ENCODE data around the gene DRAP1.

Gene DRAP1

GRCh38 chr11:65903715-65904114, 15.5 kb upstream of the DRAP1 start:
- DNase-seq (ENCODE audit: low read depth), result no peak

GRCh38 chr11:65906602-65907001, 12.6 kb upstream of the DRAP1 start:
- peak; percentile 55 for DNase-seq (ENCODE audit: low read depth)

GRCh38 chr11:65907878-65908277, 11.3 kb upstream of the DRAP1 start:
- DNase-seq (ENCODE audit: low read depth), result no peak

- DNase-seq (ENCODE audit: low read depth), result peak; percentile 99
Measured at GRCh38 chr11:65911682-65912568, 7.3 kb upstream of the DRAP1 start.

GRCh38 chr11:65912845-65913244, 6.4 kb upstream of the DRAP1 start:
- peak; percentile 97 for DNase-seq (ENCODE audit: low read depth)

GRCh38 chr11:65915101-65915820, 4.0 kb upstream of the DRAP1 start:
- peak; percentile 56 for DNase-seq (ENCODE audit: low read depth)

GRCh38 chr11:65915821-65916251, 3.4 kb upstream of the DRAP1 start:
- peak; percentile 100 for DNase-seq (ENCODE audit: low read depth)

GRCh38 chr11:65916391-65916790, 2.8 kb upstream of the DRAP1 start:
- DNase-seq (ENCODE audit: low read depth), result no peak

GRCh38 chr11:65917077-65917433, 2.2 kb upstream of the DRAP1 start:
- DNase-seq (ENCODE audit: low read depth), result peak; percentile 36

GRCh38 chr11:65917434-65918210, 1.6 kb upstream of the DRAP1 start:
- DNase-seq (ENCODE audit: low read depth), result peak; percentile 20

GRCh38 chr11:65918211-65919140, 750 bp upstream of the DRAP1 start, which contains the start of gene C11orf68:
Gene C11orf68 (minus strand): TSS chr11:65919062. CDS start chr11:65919031, 31 bp downstream.
- peak; percentile 63 for DNase-seq (ENCODE audit: low read depth)

GRCh38 chr11:65919573-65920371, 546 bp downstream of the DRAP1 start:
- DNase-seq (ENCODE audit: low read depth), result peak; percentile 58

- peak; percentile 57 for DNase-seq (ENCODE audit: low read depth)
Measured at GRCh38 chr11:65920372-65920802, 1.2 kb downstream of the DRAP1 start.

- no peak for DNase-seq (ENCODE audit: low read depth)
Measured at GRCh38 chr11:65921033-65921555, 1.9 kb downstream of the DRAP1 start.

GRCh38 chr11:65921876-65922275, 2.6 kb downstream of the DRAP1 start:
- DNase-seq (ENCODE audit: low read depth), result no peak

GRCh38 chr11:65922565-65922964, 3.3 kb downstream of the DRAP1 start:
- no peak for DNase-seq (ENCODE audit: low read depth)

- DNase-seq (ENCODE audit: low read depth), result no peak
Measured at GRCh38 chr11:65925397-65925796, 6.2 kb downstream of the DRAP1 start.

- DNase-seq (ENCODE audit: low read depth), result peak; percentile 22
Measured at GRCh38 chr11:65927904-65928397, 8.7 kb downstream of the DRAP1 start.

- no peak for DNase-seq (ENCODE audit: low read depth)
Measured at GRCh38 chr11:65928667-65929066, 9.4 kb downstream of the DRAP1 start.

All from ELR (cell line).